H9 (cell line): ENCODE measurements around the gene PDCD4. TPM values are rescaled to one million over a fixed set of nuclear protein-coding genes. Genes with fewer than 3 reads are reported as not detected.

Source experiments
- DNase-seq: peaks from one replicate; pipeline ENCODE4 v3.0.0-alpha.2; 2017
- H2AFZ ChIP-seq: one replicate; pipeline ENCODE4 v1.6.1; 2013; ENCODE audit warnings: mild to moderate bottlenecking, low read length, control low read depth, moderate library complexity
- H2AK5ac ChIP-seq: 2 replicates; pipeline ENCODE4 v1.6.1; 2013; ENCODE audit warnings: low read length, control low read depth, mixed read lengths; ENCODE audit not compliant: insufficient read length
- H2BK120ac ChIP-seq: one replicate; pipeline ENCODE4 v1.6.1; 2013; ENCODE audit warnings: low read depth, mild to moderate bottlenecking, low read length, control low read depth, inconsistent platforms; ENCODE audit not compliant: poor library complexity, severe bottlenecking
- H2BK12ac ChIP-seq: 2 replicates; pipeline ENCODE4 v1.6.1; 2013; ENCODE audit warnings: low read length, control low read depth, mixed read lengths, low read depth; ENCODE audit not compliant: insufficient read length
- H2BK15ac ChIP-seq: 2 replicates; pipeline ENCODE4 v1.6.1; 2013; ENCODE audit warnings: low read depth, low read length, control low read depth
- H2BK20ac ChIP-seq: one replicate; pipeline ENCODE4 v1.6.1; 2013; ENCODE audit warnings: low read depth, mild to moderate bottlenecking, low read length, control low read depth, inconsistent platforms; ENCODE audit not compliant: poor library complexity, severe bottlenecking
- H2BK5ac ChIP-seq: 2 replicates; pipeline ENCODE4 v1.6.1; 2013; ENCODE audit warnings: low read length, control low read depth, mixed read lengths; ENCODE audit not compliant: insufficient read length
- H3K14ac ChIP-seq: 2 replicates; pipeline ENCODE4 v1.6.1; 2013; ENCODE audit warnings: low read length, control low read depth; ENCODE audit not compliant: insufficient read depth
- H3K18ac ChIP-seq: 2 replicates; pipeline ENCODE4 v1.6.1; 2013; ENCODE audit warnings: low read depth, mild to moderate bottlenecking, mixed read lengths, low read length, control low read depth; ENCODE audit not compliant: insufficient read length
- H3K23ac ChIP-seq: 2 replicates; pipeline ENCODE4 v1.6.1; 2013; ENCODE audit warnings: low read length, control low read depth, mixed read lengths, low read depth; ENCODE audit not compliant: insufficient read length
- H3K23me2 ChIP-seq: 2 replicates; pipeline ENCODE4 v1.6.1; 2013; ENCODE audit warnings: low read depth, mild to moderate bottlenecking, mixed read lengths, low read length, control low read depth; ENCODE audit not compliant: insufficient read length, poor library complexity, severe bottlenecking
- H3K27ac ChIP-seq: 2 replicates; pipeline ENCODE4 v1.5.1; 2013; ENCODE audit warnings: low read length, control low read depth, mixed read lengths, low read depth; ENCODE audit not compliant: insufficient read length
- H3K27me3 ChIP-seq: 2 replicates; pipeline ENCODE4 v1.6.1; 2013; ENCODE audit warnings: low read length, control low read depth, inconsistent platforms; ENCODE audit not compliant: insufficient read depth
- H3K4ac ChIP-seq: 2 replicates; pipeline ENCODE4 v1.6.1; 2013; ENCODE audit warnings: low read depth, mild to moderate bottlenecking, control low read depth, inconsistent platforms, low read length, moderate library complexity
- H3K4me1 ChIP-seq: 2 replicates; pipeline ENCODE4 v1.6.1; 2013; ENCODE audit warnings: low read length, control low read depth, inconsistent platforms; ENCODE audit not compliant: insufficient read depth
- H3K4me2 ChIP-seq: 2 replicates; pipeline ENCODE4 v1.6.1; 2013; ENCODE audit warnings: low read length, control low read depth, mixed read lengths; ENCODE audit not compliant: insufficient read length, insufficient read depth
- H3K56ac ChIP-seq: 2 replicates; pipeline ENCODE4 v1.6.1; 2013; ENCODE audit warnings: low read depth, mild to moderate bottlenecking, mixed read lengths, low read length, control low read depth; ENCODE audit not compliant: insufficient read length
- H3K79me1 ChIP-seq: 2 replicates; pipeline ENCODE4 v1.6.1; 2013; ENCODE audit warnings: low read depth, mild to moderate bottlenecking, moderate library complexity, low read length, control low read depth, inconsistent platforms; ENCODE audit not compliant: insufficient read depth, poor library complexity, severe bottlenecking
- H3K79me2 ChIP-seq: 2 replicates; pipeline ENCODE4 v1.6.1; 2013; ENCODE audit warnings: low read length, control low read depth, inconsistent platforms; ENCODE audit not compliant: insufficient read depth
- H3K9ac ChIP-seq: 2 replicates; pipeline ENCODE4 v1.6.1; 2013; ENCODE audit warnings: low read length, control low read depth, mixed read lengths; ENCODE audit not compliant: insufficient read length; ENCODE audit errors: extremely low read depth
- H3K9me3 ChIP-seq: one replicate; pipeline ENCODE4 v1.6.1; 2013; ENCODE audit warnings: low read depth, low read length, inconsistent platforms; ENCODE audit not compliant: control insufficient read depth
- H3T11ph ChIP-seq: one replicate; pipeline ENCODE4 v1.6.1; 2013; ENCODE audit warnings: mild to moderate bottlenecking, low read length, control low read depth, inconsistent platforms
- H4K20me1 ChIP-seq: one replicate; pipeline ENCODE4 v1.6.1; 2013; ENCODE audit not compliant: control insufficient read depth, insufficient read length, insufficient read depth
- H4K5ac ChIP-seq: 2 replicates; pipeline ENCODE4 v1.6.1; 2013; ENCODE audit warnings: low read depth, mild to moderate bottlenecking, mixed read lengths, low read length, control low read depth; ENCODE audit not compliant: insufficient read length
- H4K8ac ChIP-seq: replicated peaks from 2 replicates; pipeline ENCODE4 v1.6.1; 2013; ENCODE audit warnings: low read length, control low read depth, mixed read lengths, low read depth; ENCODE audit not compliant: insufficient read length
- H4K91ac ChIP-seq: 2 replicates; pipeline ENCODE4 v1.6.1; 2013; ENCODE audit warnings: low read depth, mild to moderate bottlenecking, moderate library complexity, mixed read lengths, low read length, control low read depth; ENCODE audit not compliant: insufficient read length
- H3K27ac Mint-ChIP-seq, 3 experiments: 2 replicates in 2 of 3; 3 replicates in 1 of 3; pipeline ENCODE4 v1.8.0; 2020 to 2021; ENCODE audit warnings: mixed read lengths in 3 of 3, mild to moderate bottlenecking in 1 of 3, moderate library complexity in 1 of 3
- H3K27me3 Mint-ChIP-seq: 2 replicates; pipeline ENCODE4 v1.8.0; 2021; ENCODE audit warnings: low read depth, mild to moderate bottlenecking, moderate library complexity, mixed read lengths
- H3K36me3 Mint-ChIP-seq, 3 experiments: 2 replicates in 2 of 3; 3 replicates in 1 of 3; pipeline ENCODE4 v1.8.0; 2020 to 2021; ENCODE audit warnings: low read depth in 3 of 3, mixed read lengths in 3 of 3; ENCODE audit not compliant: insufficient read depth in 1 of 3
- H3K4me1 Mint-ChIP-seq, 2 experiments: 2 replicates each; pipeline ENCODE4 v1.8.0; 2020; ENCODE audit warnings: mixed read lengths in 2 of 2
- H3K4me3 Mint-ChIP-seq, 2 experiments: 2 replicates in 1 of 2; 3 replicates in 1 of 2; pipeline ENCODE4 v1.8.0; 2020 to 2021; ENCODE audit warnings: mild to moderate bottlenecking in 2 of 2, mixed read lengths in 2 of 2, moderate library complexity in 1 of 2
- H3K9me3 Mint-ChIP-seq, 2 experiments: 2 replicates in 1 of 2; 3 replicates in 1 of 2; pipeline ENCODE4 v1.8.0; 2020; ENCODE audit warnings: mild to moderate bottlenecking in 2 of 2, mixed read lengths in 2 of 2, moderate library complexity in 1 of 2
- WGBS: extraction: QIAGEN DNeasy Blood & Tissue Kit; methylation state at CpG from one replicate; pipeline ENCODE4 v1.1.7; 2013; ENCODE audit warnings: missing lambda C conversion rate, low lambda C conversion rate, mixed read lengths; ENCODE audit not compliant: insufficient read length; ENCODE audit errors: extremely low coverage; 5-methylcytosine and 5-hydroxymethylcytosine counted together
- total RNA-seq: library from RNA; stranded (reverse); gene quantifications from 2 replicates; pipeline ENCODE4 v1.2.1, GENCODE V29; 2021
- TF ChIP-seq, protein P1 (sequence below): fragments of 200-600 bp; sonication (generic); conservative IDR thresholded peaks from 3 replicates; pipeline ENCODE4 v1.8.0; 2021; ENCODE audit warnings: antibody characterized with exemption, mild to moderate bottlenecking

The PDCD4 gene
- total RNA-seq, 1 experiment from 2014 or later, result 29.3 TPM

- H3K79me1 ChIP-seq, result no peaks in the 10 kb centered on the region
- no peak overlapping the region for H3K9ac ChIP-seq
- DNase-seq, result no peak
- H3K23ac ChIP-seq, result no peak overlapping the region
- no peak overlapping the region for H4K91ac ChIP-seq
- no peak overlapping the region for H2AK5ac ChIP-seq
- H2BK5ac ChIP-seq, result no peak overlapping the region
- no peaks in the 10 kb centered on the region for H4K20me1 ChIP-seq
- H3K18ac ChIP-seq, result no peak overlapping the region
- H3K27ac Mint-ChIP-seq, result no peak overlapping the region; a peak in 1 of 7 replicates
- no peak overlapping the region for H3K27ac ChIP-seq
- no peak overlapping the region for H3K56ac ChIP-seq
- H3K79me2 ChIP-seq, result no peaks in the 10 kb centered on the region
- H4K8ac ChIP-seq, result no peak overlapping the region
- no peak overlapping the region for H2AFZ ChIP-seq
- no peak overlapping the region for H2BK20ac ChIP-seq
- H3K4me1 ChIP-seq, result no peaks in the 10 kb centered on the region; the same call in 1 of the 2 replicates
- WGBS, result no CpG with 5 or more reads among the region's 4 CpGs
- no peaks in the 10 kb centered on the region for H3K9me3 Mint-ChIP-seq
- no peaks in the 10 kb centered on the region for H3K27me3 Mint-ChIP-seq
- H3K4me3 Mint-ChIP-seq, result no peak overlapping the region
- H2BK12ac ChIP-seq, result no peak overlapping the region
- no peak overlapping the region for H4K5ac ChIP-seq
- H3K23me2 ChIP-seq, result no peaks in the 10 kb centered on the region
- H3K4ac ChIP-seq, result no peak overlapping the region
- no peak overlapping the region for H2BK120ac ChIP-seq
- H3K4me1 Mint-ChIP-seq, result peaks cover 5 to 16% of the 10 kb centered on the region in 2 experiments; a peak in 3 of 4 replicates
- no peak overlapping the region for H2BK15ac ChIP-seq
- H3T11ph ChIP-seq, result no peak overlapping the region
- no peak overlapping the region for H3K4me2 ChIP-seq
- H3K27me3 ChIP-seq, result no peaks in the 10 kb centered on the region
- TF ChIP-seq, protein P1, sequence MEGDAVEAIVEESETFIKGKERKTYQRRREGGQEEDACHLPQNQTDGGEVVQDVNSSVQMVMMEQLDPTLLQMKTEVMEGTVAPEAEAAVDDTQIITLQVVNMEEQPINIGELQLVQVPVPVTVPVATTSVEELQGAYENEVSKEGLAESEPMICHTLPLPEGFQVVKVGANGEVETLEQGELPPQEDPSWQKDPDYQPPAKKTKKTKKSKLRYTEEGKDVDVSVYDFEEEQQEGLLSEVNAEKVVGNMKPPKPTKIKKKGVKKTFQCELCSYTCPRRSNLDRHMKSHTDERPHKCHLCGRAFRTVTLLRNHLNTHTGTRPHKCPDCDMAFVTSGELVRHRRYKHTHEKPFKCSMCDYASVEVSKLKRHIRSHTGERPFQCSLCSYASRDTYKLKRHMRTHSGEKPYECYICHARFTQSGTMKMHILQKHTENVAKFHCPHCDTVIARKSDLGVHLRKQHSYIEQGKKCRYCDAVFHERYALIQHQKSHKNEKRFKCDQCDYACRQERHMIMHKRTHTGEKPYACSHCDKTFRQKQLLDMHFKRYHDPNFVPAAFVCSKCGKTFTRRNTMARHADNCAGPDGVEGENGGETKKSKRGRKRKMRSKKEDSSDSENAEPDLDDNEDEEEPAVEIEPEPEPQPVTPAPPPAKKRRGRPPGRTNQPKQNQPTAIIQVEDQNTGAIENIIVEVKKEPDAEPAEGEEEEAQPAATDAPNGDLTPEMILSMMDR, result no peak
- H3K36me3 Mint-ChIP-seq, result no peaks in the 10 kb centered on the region; a peak in 1 of 7 replicates
- H3K14ac ChIP-seq, result no peak overlapping the region
- H3K9me3 ChIP-seq, result no peaks in the 10 kb centered on the region
Measured at GRCh38 chr10:110910138-110910537, 38.4 kb downstream of the PDCD4 start.
